Measurements from ENCODE around the gene CHRNA5. TPM values are rescaled to one million over a fixed set of nuclear protein-coding genes. Genes with fewer than 3 reads are reported as not detected.

Gene CHRNA5
- total and polyA plus RNA-seq, 12 donors: 0.18 to 1.7 (median 1.3) TPM; not detected in 1

DNA sequence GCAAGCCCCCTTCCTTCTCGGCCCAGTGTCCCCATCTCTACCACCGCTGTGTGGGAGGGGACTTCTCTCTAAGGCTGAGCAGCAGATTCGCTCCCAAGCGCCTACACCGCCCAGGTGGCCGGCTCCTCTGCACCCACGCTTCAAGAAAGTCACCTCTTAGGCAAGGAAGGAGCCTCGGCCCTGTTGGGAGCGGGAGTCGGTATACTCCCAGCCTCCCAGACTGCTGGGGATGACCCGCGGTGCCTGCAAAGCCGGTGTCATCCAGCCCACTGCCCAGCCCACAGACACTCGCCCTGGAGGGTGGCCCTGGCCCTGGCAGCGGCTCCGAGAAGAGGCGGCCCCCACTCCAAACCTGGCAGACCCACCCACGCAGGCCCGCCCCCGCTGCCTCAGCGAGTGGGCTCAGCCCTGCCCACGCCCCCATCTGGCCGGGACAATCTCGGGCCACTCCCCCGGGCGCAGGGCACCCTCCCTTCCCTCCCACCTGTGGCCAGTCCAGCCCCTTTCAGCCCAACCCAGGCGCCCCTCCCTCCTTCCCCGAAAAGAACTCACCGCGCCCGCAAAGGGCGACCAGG is 75.3 kb downstream of the CHRNA5 start:
- no peak for TF ChIP-seq POLR2A (IDR thresholded peaks at IDR 0.05)
- TF ChIP-seq CTCF (IDR thresholded peaks at IDR 0.05): no peak
- intact Hi-C loops (cut with DNase I): no loop called here
- H3K9me3 ChIP-seq (replicated peaks in 1 of 3): no peaks in the 10 kb centered on the region
- no peaks in the 10 kb centered on the region for H3K36me3 ChIP-seq (replicated peaks in 1 of 2)
- H3K27me3 ChIP-seq: no peaks in the 10 kb centered on the region
- 23 to 45% (median 33%) methylated on average over 6 to 29 of the region's 32 CpGs for WGBS, 4 donors
- H3K27ac ChIP-seq: peak overlapping the region in 1 of 5 donors; percentile 52
- DNase-seq: peak in 1 of 7 donors; percentile 32
- peaks cover 7 to 12% of the 10 kb centered on the region in 2 donors for H3K4me1 ChIP-seq (replicated peaks in 1 of 2)
- peak overlapping the region in 2 of 4 donors; percentile 32 to 59 for H3K4me3 ChIP-seq

DNA sequence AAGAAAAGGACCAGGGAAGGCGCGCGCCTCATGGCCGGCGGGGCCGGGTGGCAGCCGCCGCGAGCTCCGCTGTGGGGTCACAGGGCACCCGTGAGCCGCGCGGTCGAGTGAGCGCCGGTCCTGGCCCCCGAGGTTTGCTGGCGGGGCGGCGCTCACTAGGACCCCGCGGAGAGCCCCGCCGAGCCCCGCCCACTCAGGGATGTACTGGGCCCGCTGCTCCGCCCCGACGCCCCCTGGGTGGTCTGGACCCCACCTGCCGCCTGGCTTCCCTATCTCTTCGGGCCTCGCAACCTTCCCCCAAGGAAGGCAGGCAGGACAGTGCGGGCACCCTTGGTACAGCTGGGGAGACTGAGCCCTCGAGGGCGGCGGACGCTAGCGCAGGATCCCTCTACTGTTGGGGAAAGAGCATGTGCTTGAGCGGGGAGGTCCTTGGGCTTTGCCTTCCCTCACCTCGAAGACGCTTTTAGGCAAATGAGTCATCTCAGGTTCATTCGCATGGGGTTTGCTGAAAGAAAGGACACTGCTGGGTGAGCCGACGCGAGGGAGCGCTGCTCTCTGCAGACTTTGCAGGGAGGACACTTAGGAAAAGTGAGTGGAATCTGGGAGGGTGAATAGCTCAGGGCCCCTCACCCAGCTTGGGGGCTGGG is 75.9 kb downstream of the CHRNA5 start, which contains the start of gene CHRNB4:
TSS of gene CHRNB4 (minus strand) at position 109 of the 647 bp plus-strand sequence. CDS start at position 32, 77 bp downstream.
- peaks cover 7 to 12% of the 10 kb centered on the region in 2 donors for H3K4me1 ChIP-seq (replicated peaks in 1 of 2)
- H3K4me3 ChIP-seq: peak within 1 kb of the TSS in 2 of 4 donors; percentile 32 to 59
- no peaks in the 10 kb centered on the region for H3K27me3 ChIP-seq
- TF ChIP-seq POLR2A (IDR thresholded peaks at IDR 0.05) (no peak), CTCF (IDR thresholded peaks at IDR 0.05) (peak in 3 of 6 experiments; percentile 16 to 27 (median 24))
- intact Hi-C loops (cut with DNase I): no loop called here
- 9 to 25% (median 16%) methylated on average over 8 to 47 of the region's 47 CpGs for WGBS, 4 donors
- no peaks in the 10 kb centered on the region for H3K9me3 ChIP-seq (replicated peaks in 1 of 3)
- peak within 1 kb of the TSS in 1 of 5 donors; percentile 52 for H3K27ac ChIP-seq
- H3K36me3 ChIP-seq (replicated peaks in 1 of 2): no peaks in the 10 kb centered on the region
- peak in 6 of 7 donors; percentile 37 to 51 (median 43) for DNase-seq

DNA sequence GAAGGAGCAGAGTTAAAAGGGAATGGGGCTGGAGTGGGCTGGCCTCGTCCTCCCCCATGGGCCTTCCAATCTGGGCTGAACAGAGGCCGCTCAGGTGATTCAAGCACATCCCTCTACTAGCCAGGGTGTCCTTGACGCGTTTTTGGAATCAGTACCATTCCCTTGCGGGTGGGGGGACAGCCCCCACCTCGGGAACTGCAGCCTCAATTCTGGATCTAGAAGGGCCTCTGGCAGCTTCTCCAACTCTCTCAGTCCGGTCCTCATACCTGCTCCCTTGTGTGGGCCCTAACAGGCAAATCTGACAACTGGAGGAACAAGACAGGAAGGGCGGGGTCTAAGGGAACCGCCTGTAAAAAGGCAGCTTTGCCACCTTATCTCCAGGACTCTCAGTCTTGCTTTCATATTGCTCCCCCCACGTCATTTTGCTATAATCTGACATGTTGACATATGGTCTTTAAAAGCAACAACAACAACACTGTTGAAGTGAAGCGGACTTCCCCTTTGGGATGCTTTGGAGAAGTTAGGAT is 76.5 kb downstream of the CHRNA5 start:
- 65 to 68% (median 66%) methylated on average over 10 to 11 of the region's 11 CpGs for WGBS, 4 donors
- peaks cover 7 to 12% of the 10 kb centered on the region in 2 donors for H3K4me1 ChIP-seq (replicated peaks in 1 of 2)
- intact Hi-C loops (cut with DNase I): no loop called here

More for the DNA sequence above, 76.5 kb downstream of the CHRNA5 start:
- Histone ChIP-seq H3K36me3 (replicated peaks in 1 of 2) (no peaks in the 10 kb centered on the region), H3K27me3 (no peaks in the 10 kb centered on the region), H3K4me3 (no peak overlapping the region), H3K9me3 (replicated peaks in 1 of 3) (no peaks in the 10 kb centered on the region), H3K27ac (peak overlapping the region in 1 of 5 donors; percentile 52)
- no peak for DNase-seq
- TF ChIP-seq POLR2A (IDR thresholded peaks at IDR 0.05): no peak
- TF ChIP-seq CTCF (IDR thresholded peaks at IDR 0.05): no peak

All from adrenal gland (tissue), 12 donors.